ENCODE measurements around the gene PSMA6. TPM values are rescaled to one million over a fixed set of nuclear protein-coding genes. Genes with fewer than 3 reads are reported as not detected.
A peak's percentile ranks its signal among the peaks of the same experiment; 100 is the strongest.

PSMA6 gene
- total and polyA plus RNA-seq, 2 of the 13 experiments (the other 11 are each of a cell fraction or from before 2014, with no cell fraction given), result 525 to 1,109 TPM

DNA sequence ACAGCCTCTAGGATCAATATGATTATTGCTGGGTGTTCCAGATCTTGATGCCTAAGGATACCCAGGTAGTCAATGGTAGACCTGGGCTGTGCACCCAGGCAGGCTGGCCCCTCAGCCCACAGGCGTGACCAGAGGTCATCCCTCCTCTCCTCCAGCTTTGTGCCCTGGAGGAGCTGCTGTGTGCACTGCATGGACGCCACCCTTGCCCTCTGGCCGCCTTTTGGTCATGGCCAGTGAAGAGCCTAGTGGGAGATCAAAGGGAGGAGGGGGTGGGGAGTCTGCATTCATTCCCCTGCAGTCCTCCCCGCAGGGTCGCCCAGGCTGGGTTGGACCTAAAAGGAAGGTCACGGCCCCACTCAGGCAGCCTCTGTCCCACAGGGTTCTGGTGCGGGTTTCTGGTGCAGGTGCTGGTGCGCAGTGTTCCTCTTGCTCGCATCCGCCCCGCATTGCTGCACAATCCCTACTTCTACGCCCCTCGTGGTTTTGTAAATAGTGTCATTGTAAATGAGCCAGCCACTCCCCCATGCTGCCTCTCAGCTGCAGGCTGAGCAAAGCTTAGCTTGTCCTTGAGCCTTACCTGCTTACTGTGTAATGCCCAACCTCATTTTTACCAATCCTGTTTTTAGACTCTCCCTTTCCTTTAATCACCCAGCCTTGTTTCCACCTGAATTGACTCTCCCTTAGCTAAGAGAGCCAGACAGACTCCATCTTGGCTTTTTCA is 55.3 kb downstream of the PSMA6 start (continued):
- no peak for TF ChIP-seq SOX6 (IDR thresholded peaks at IDR 0.05)
- peak; percentile 98 for TF ChIP-seq SOX6 (CRISPR knock-in tag; IDR thresholded peaks at IDR 0.05)
- TF ChIP-seq, protein P1, sequence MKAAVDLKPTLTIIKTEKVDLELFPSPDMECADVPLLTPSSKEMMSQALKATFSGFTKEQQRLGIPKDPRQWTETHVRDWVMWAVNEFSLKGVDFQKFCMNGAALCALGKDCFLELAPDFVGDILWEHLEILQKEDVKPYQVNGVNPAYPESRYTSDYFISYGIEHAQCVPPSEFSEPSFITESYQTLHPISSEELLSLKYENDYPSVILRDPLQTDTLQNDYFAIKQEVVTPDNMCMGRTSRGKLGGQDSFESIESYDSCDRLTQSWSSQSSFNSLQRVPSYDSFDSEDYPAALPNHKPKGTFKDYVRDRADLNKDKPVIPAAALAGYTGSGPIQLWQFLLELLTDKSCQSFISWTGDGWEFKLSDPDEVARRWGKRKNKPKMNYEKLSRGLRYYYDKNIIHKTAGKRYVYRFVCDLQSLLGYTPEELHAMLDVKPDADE (CRISPR knock-in tag; IDR thresholded peaks at IDR 0.05), result peak; percentile 62; the same call in 1 of the 2 replicates
- TF ChIP-seq ZNF235 (CRISPR knock-in tag; IDR thresholded peaks at IDR 0.05; ENCODE audit: borderline replicate concordance), result peak; percentile 88; the same call in 1 of the 2 replicates
- TF ChIP-seq SIN3B (IDR thresholded peaks at IDR 0.05; ENCODE audit: low read length), result no peak
- TF ChIP-seq KDM6A (CRISPR knock-in tag; IDR thresholded peaks at IDR 0.05; ENCODE audit: low read depth), result peak; percentile 92
- TF ChIP-seq SNAI1 (CRISPR knock-in tag; IDR thresholded peaks at IDR 0.05; ENCODE audit: borderline replicate concordance), result peak; percentile 99
- TF ChIP-seq, protein P2, sequence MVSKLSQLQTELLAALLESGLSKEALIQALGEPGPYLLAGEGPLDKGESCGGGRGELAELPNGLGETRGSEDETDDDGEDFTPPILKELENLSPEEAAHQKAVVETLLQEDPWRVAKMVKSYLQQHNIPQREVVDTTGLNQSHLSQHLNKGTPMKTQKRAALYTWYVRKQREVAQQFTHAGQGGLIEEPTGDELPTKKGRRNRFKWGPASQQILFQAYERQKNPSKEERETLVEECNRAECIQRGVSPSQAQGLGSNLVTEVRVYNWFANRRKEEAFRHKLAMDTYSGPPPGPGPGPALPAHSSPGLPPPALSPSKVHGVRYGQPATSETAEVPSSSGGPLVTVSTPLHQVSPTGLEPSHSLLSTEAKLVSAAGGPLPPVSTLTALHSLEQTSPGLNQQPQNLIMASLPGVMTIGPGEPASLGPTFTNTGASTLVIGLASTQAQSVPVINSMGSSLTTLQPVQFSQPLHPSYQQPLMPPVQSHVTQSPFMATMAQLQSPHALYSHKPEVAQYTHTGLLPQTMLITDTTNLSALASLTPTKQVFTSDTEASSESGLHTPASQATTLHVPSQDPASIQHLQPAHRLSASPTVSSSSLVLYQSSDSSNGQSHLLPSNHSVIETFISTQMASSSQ (IDR thresholded peaks at IDR 0.05; ENCODE audit: low read depth), result peak; percentile 79; the same call in 1 of the 2 replicates
- TF ChIP-seq, protein P2 (CRISPR knock-in tag; IDR thresholded peaks at IDR 0.05; ENCODE audit: borderline replicate concordance), result peak; percentile 97
- TF ChIP-seq ZNF746 (CRISPR knock-in tag; IDR thresholded peaks at IDR 0.05), result peak; percentile 97
- TF ChIP-seq, protein P3, sequence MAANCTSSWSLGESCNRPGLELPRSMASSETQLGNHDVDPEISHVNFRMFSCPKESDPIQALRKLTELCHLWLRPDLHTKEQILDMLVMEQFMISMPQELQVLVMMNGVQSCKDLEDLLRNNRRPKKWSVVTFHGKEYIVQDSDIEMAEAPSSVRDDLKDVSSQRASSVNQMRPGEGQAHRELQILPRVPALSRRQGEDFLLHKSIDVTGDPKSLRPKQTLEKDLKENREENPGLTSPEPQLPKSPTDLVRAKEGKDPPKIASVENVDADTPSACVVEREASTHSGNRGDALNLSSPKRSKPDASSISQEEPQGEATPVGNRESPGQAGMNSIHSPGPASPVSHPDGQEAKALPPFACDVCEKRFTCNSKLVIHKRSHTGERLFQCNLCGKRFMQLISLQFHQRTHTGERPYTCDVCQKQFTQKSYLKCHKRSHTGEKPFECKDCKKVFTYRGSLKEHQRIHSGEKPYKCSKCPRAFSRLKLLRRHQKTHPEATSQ (CRISPR knock-in tag; IDR thresholded peaks at IDR 0.05; ENCODE audit: borderline replicate concordance), result peak; percentile 96
- no peak; the same call in 1 of the 2 replicates for TF ChIP-seq ZNF816 (CRISPR knock-in tag; IDR thresholded peaks at IDR 0.05; ENCODE audit: borderline replicate concordance)
- TF ChIP-seq, protein P4, sequence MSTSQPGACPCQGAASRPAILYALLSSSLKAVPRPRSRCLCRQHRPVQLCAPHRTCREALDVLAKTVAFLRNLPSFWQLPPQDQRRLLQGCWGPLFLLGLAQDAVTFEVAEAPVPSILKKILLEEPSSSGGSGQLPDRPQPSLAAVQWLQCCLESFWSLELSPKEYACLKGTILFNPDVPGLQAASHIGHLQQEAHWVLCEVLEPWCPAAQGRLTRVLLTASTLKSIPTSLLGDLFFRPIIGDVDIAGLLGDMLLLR (CRISPR knock-in tag; IDR thresholded peaks at IDR 0.05), result peak; percentile 76; the same call in 1 of the 2 replicates
- no peak for TF ChIP-seq MAX (IDR thresholded peaks at IDR 0.05)
- TF ChIP-seq, protein P5, sequence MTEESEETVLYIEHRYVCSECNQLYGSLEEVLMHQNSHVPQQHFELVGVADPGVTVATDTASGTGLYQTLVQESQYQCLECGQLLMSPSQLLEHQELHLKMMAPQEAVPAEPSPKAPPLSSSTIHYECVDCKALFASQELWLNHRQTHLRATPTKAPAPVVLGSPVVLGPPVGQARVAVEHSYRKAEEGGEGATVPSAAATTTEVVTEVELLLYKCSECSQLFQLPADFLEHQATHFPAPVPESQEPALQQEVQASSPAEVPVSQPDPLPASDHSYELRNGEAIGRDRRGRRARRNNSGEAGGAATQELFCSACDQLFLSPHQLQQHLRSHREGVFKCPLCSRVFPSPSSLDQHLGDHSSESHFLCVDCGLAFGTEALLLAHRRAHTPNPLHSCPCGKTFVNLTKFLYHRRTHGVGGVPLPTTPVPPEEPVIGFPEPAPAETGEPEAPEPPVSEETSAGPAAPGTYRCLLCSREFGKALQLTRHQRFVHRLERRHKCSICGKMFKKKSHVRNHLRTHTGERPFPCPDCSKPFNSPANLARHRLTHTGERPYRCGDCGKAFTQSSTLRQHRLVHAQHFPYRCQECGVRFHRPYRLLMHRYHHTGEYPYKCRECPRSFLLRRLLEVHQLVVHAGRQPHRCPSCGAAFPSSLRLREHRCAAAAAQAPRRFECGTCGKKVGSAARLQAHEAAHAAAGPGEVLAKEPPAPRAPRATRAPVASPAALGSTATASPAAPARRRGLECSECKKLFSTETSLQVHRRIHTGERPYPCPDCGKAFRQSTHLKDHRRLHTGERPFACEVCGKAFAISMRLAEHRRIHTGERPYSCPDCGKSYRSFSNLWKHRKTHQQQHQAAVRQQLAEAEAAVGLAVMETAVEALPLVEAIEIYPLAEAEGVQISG (CRISPR knock-in tag; IDR thresholded peaks at IDR 0.05), result peak; percentile 94
- peak; percentile 97 for TF ChIP-seq ZNF598 (CRISPR knock-in tag; IDR thresholded peaks at IDR 0.05; ENCODE audit: borderline replicate concordance)
- TF ChIP-seq SOX5 (CRISPR knock-in tag; IDR thresholded peaks at IDR 0.05; ENCODE audit: borderline replicate concordance), result peak; percentile 86
- TF ChIP-seq ZNF841 (CRISPR knock-in tag; IDR thresholded peaks at IDR 0.05; ENCODE audit: borderline replicate concordance), result no peak
- TF ChIP-seq PPARG (CRISPR knock-in tag; conservative IDR thresholded peaks at IDR 0.05), result peak; percentile 98
